GM12872 (cell line): Measurements from ENCODE around the gene SOSTDC1.

Source experiments
- TF ChIP-seq, protein P1 (sequence below): IDR thresholded peaks from 3 replicates; pipeline ENCODE4 v1.5.1; 2011; ENCODE audit warnings: low read depth, mild to moderate bottlenecking, low read length, moderate library complexity; ENCODE audit not compliant: insufficient read depth

Gene SOSTDC1

DNA sequence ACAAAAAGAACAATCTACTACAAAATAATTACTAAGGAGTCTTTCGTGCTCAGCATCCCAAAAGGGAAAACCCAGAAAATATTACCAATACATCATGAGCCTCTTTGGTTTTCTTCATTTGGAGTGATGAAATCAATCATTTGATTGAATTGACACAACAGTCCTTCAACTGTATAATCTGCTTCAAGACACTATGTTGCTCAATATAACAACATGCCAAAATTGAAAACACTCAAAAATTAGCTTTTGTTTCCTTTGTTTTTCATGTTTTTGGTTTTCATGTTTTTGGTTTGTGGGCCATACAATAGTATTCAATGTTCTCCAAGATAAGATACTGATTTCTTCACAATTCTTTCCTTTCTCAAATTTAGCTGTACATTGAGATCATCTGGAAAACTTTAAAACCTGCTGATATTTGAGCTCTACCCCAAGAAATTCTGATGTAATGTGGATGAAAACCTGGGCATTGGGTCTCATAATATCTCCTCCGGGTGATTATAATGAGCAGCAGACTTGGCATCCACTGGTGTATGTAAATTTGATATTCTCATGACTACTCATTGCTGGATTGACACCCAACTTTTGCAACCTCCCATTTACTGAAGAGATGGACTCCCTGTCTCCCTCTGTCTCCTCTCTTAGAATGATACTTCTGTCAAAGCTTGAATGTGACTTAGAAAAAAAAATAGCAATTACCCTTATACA is 4.6 kb downstream of the SOSTDC1 start:
- TF ChIP-seq, protein P1, sequence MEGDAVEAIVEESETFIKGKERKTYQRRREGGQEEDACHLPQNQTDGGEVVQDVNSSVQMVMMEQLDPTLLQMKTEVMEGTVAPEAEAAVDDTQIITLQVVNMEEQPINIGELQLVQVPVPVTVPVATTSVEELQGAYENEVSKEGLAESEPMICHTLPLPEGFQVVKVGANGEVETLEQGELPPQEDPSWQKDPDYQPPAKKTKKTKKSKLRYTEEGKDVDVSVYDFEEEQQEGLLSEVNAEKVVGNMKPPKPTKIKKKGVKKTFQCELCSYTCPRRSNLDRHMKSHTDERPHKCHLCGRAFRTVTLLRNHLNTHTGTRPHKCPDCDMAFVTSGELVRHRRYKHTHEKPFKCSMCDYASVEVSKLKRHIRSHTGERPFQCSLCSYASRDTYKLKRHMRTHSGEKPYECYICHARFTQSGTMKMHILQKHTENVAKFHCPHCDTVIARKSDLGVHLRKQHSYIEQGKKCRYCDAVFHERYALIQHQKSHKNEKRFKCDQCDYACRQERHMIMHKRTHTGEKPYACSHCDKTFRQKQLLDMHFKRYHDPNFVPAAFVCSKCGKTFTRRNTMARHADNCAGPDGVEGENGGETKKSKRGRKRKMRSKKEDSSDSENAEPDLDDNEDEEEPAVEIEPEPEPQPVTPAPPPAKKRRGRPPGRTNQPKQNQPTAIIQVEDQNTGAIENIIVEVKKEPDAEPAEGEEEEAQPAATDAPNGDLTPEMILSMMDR, result no peak

DNA sequence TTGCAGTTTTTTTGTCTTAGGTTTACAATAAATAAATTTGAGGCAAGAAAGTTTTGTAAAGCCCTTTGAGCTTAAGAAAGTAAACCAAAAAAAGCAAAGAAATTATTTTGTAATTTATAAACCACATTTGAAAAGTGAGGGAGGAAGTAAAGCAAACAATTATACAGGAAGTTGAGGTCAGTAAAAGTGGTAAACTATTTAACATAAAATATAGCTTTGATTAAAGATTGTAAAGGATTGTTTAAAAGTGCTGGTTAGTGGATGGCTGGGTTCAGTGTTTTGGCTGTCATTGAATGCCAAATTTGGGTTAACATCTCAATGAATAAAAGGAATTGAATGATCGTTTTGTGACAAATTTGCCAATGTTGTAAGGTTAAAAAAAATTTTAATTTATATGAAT is 9.9 kb downstream of the SOSTDC1 start:
- TF ChIP-seq, protein P1, result no peak

DNA sequence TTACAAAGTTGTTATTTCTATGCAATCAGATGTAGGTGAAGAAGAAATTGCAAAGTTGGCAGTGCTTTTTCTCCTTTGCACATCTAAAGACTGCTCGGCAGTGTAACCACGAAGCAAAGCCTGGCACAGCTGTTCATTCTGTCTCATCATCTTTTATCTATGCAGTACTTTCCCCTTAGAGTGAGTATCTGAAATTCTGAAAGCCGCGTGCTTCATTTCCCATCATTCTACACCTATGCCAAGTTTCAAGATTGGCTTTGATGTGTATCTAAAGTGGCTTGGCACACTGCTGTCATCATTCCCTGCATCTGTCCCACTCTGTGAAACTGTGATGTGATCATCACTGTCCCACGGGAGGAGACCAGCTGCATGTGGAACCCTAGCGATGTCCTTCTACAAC is 15.2 kb downstream of the SOSTDC1 start:
- TF ChIP-seq, protein P1, result no peak

DNA sequence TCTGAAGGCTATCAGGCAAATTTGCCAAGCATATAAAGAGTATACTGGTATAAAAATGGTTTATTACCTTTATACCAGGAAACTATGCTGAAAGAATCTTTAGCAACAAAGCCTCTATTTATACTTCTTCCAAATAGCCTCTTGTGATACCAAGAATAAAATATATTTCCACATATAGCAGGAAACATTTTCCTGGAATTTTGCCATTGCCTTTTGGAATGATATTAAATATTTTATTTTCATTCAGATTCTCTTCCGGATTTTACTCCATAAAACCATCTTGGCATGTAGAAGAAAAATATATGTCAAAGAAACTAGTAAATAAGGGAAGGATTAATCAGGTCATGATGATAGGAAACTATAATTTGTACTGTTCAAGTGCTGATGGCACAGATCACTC is 17.7 kb downstream of the SOSTDC1 start:
- TF ChIP-seq, protein P1, result no peak

DNA sequence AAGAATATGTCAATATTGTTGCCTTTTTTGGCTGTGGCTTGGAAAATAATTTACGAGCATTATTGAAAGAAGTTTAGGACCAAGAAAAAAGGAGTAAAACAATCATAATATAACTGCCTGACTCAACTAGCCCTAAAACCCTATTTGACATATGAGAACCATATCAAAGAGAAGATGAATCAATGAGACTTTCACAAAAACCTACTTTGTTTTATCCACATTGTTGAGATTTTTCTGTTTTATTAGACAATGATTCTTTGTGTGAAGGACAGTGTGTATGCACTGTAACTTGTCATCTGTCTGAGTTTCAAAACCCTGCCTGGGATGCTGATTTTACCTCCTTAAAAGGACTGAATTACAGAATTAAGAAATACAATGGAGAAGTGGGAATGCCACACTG is 19.0 kb downstream of the SOSTDC1 start:
- TF ChIP-seq, protein P1, result no peak

DNA sequence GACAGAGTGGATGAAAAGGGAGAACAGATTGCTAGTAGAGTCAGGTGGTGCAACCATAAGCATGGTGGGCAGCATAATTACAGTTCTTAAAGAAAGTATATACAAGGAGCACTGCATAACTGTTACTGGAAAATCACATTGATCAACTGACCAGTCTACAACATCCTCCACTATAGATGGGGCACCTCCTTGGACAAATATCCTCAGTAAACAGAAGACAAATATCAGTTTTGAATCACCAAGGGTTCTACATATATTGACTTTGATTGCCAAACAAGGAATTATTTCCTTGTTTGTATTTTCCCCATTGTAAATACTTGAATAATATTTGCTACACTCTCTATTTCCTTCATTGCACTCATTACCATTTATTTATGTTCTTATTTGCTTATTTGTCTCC is 26.6 kb downstream of the SOSTDC1 start:
- TF ChIP-seq, protein P1, result no peak

DNA sequence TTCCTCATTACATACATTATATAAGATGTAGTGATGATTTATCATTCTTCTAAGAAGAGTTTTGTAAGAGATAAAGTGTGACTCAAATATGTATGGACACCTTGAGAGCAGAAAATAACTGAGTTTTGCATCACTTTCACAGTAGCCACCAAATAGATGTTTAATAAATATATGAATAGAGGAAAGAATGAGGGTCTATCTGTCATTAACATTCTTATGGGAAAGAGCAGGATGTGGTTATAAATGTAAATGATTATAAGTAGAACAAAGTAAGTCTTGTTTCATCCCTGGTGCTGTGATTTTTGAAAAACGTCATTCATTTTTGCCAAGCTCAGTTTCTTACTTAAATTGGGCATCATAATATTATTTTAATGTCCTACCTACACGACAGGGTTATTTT is 29.2 kb downstream of the SOSTDC1 start:
- TF ChIP-seq, protein P1, result no peak

DNA sequence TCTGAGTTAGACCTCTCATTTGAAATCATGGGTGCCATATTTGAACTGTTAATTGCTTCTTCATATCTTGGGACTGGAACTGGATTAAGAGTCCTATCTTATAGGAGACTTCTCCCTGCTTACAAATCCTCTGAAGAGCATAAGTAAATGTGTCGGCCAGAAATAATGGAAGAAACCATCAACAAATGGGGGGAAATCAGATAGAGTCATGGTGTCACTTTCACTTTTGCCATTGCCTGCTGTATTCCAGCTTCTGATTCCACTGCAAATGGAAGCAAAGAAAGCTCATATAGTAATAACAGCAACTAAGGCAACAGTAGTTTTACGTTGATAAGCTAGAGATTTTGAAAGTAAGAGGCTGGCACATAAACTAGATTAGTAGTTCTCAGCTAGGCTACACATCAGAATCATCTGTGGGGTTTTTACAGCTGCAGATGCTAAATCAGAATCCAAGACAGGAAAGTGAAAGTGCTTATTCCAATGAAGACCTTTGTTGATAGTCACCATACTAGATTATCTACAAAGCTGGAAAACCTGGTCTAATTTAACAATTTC is 31.9 kb downstream of the SOSTDC1 start:
- TF ChIP-seq, protein P1, result no peak
